ENCODE results near the gene DYNLT4. TPM values are rescaled to one million over a fixed set of nuclear protein-coding genes. Genes with fewer than 3 reads are reported as not detected.

The DYNLT4 gene
- total RNA-seq, 6 experiments from 2014 or later: 0.46 TPM; not detected in 5

- peaks cover 85% of the 10 kb centered on the region for H3K4me1 Mint-ChIP-seq (ENCODE audit: low read depth)
- peak overlapping the region; percentile 78; the same call in 1 of the 2 replicates for H3K4me3 Mint-ChIP-seq
- DNase-seq: no peak
- H3K27me3 Mint-ChIP-seq (ENCODE audit: insufficient read depth): peaks cover 34% of the 10 kb centered on the region
- peak; percentile 44 for TF ChIP-seq CTCF (IDR thresholded peaks at IDR 0.05)
- H3K36me3 Mint-ChIP-seq (ENCODE audit: low read depth): peaks cover 49% of the 10 kb centered on the region
- peak overlapping the region; percentile 100 for H3K27ac Mint-ChIP-seq
- H3K9me3 Mint-ChIP-seq: no peaks in the 10 kb centered on the region
These were observed 987 bp downstream of the DYNLT4 start for GRCh38 chr1:44806025-44806703.

GRCh38 chr1:44805311-44806024 lies 1.7 kb downstream of the DYNLT4 start:
- TF ChIP-seq CTCF (IDR thresholded peaks at IDR 0.05): peak; percentile 44; the same call in 1 of the 2 replicates
- peaks cover 78% of the 10 kb centered on the region for H3K4me1 Mint-ChIP-seq (ENCODE audit: low read depth)
- peaks cover 54% of the 10 kb centered on the region for H3K36me3 Mint-ChIP-seq (ENCODE audit: low read depth)
- H3K27ac Mint-ChIP-seq: peak overlapping the region; percentile 94
- no peak for DNase-seq
- peak overlapping the region; percentile 30 for H3K4me3 Mint-ChIP-seq
- H3K27me3 Mint-ChIP-seq (ENCODE audit: insufficient read depth): peaks cover 30% of the 10 kb centered on the region
- no peaks in the 10 kb centered on the region for H3K9me3 Mint-ChIP-seq

GRCh38 chr1:44803312-44804095 lies 3.6 kb downstream of the DYNLT4 start:
- H3K4me1 Mint-ChIP-seq (ENCODE audit: low read depth): peaks cover 72% of the 10 kb centered on the region
- peak overlapping the region; percentile 94 for H3K4me3 Mint-ChIP-seq
- TF ChIP-seq CTCF (IDR thresholded peaks at IDR 0.05): no peak
- H3K27ac Mint-ChIP-seq: peak overlapping the region; percentile 94
- H3K9me3 Mint-ChIP-seq: no peaks in the 10 kb centered on the region
- H3K36me3 Mint-ChIP-seq (ENCODE audit: low read depth): peaks cover 45% of the 10 kb centered on the region
- DNase-seq: no peak
- peaks cover 17% of the 10 kb centered on the region for H3K27me3 Mint-ChIP-seq (ENCODE audit: insufficient read depth)

GRCh38 chr1:44803062-44803311 lies 4.2 kb downstream of the DYNLT4 start:
- H3K4me1 Mint-ChIP-seq (ENCODE audit: low read depth): peaks cover 70% of the 10 kb centered on the region
- H3K9me3 Mint-ChIP-seq: no peaks in the 10 kb centered on the region
- H3K4me3 Mint-ChIP-seq: peak overlapping the region; percentile 94
- H3K36me3 Mint-ChIP-seq (ENCODE audit: low read depth): peaks cover 45% of the 10 kb centered on the region
- H3K27me3 Mint-ChIP-seq (ENCODE audit: insufficient read depth): peaks cover 14% of the 10 kb centered on the region
- no peak for DNase-seq
- TF ChIP-seq CTCF (IDR thresholded peaks at IDR 0.05): no peak
- peak overlapping the region; percentile 94 for H3K27ac Mint-ChIP-seq

GRCh38 chr1:44802306-44803061 lies 4.7 kb downstream of the DYNLT4 start:
- no peak for DNase-seq
- no peaks in the 10 kb centered on the region for H3K9me3 Mint-ChIP-seq
- H3K27me3 Mint-ChIP-seq (ENCODE audit: insufficient read depth): peaks cover 14% of the 10 kb centered on the region
- H3K36me3 Mint-ChIP-seq (ENCODE audit: low read depth): peaks cover 45% of the 10 kb centered on the region
- H3K4me3 Mint-ChIP-seq: peak overlapping the region; percentile 94
- H3K4me1 Mint-ChIP-seq (ENCODE audit: low read depth): peaks cover 65% of the 10 kb centered on the region
- no peak for TF ChIP-seq CTCF (IDR thresholded peaks at IDR 0.05)
- peak overlapping the region; percentile 94 for H3K27ac Mint-ChIP-seq

Measured in HFFc6 (cell line).